Renal pelvis (tissue), 4 donors: ENCODE data around the gene CD46. TPM values are rescaled to one million over a fixed set of nuclear protein-coding genes. Genes with fewer than 3 reads are reported as not detected.

Source experiments
- DNase-seq: peaks from one replicate; pipeline ENCODE4 v3.0.0-alpha.2; 2013
- polyA plus RNA-seq, 3 donors: library from polyadenylated mRNA; unstranded; fragments of 120-200 nt; gene quantifications; one replicate each; pipeline ENCODE4 v1.2.1, GENCODE V29; 2013; ENCODE audit not compliant: insufficient read length in 3 of 3

CD46 gene
- polyA plus RNA-seq, 3 donors = 287 to 333 (median 299) TPM

- DNase-seq = no peak
Measured at GRCh38 chr1:207789386-207789785, 37.5 kb downstream of the CD46 start.

GRCh38 chr1:207789792-207790787, 38.2 kb downstream of the CD46 start:
- DNase-seq = no peak

GRCh38 chr1:207791290-207791689, 39.4 kb downstream of the CD46 start:
- DNase-seq = no peak

- no peak for DNase-seq
Measured at GRCh38 chr1:207793327-207793726, 41.5 kb downstream of the CD46 start.

DNA sequence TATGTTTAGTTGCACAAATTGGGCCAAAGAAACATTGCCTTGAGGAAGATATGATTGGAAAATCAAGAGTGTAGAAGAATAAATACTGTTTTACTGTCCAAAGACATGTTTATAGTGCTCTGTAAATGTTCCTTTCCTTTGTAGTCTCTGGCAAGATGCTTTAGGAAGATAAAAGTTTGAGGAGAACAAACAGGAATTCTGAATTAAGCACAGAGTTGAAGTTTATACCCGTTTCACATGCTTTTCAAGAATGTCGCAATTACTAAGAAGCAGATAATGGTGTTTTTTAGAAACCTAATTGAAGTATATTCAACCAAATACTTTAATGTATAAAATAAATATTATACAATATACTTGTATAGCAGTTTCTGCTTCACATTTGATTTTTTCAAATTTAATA, 43.0 kb downstream of the CD46 start:
- no peak for DNase-seq

DNA sequence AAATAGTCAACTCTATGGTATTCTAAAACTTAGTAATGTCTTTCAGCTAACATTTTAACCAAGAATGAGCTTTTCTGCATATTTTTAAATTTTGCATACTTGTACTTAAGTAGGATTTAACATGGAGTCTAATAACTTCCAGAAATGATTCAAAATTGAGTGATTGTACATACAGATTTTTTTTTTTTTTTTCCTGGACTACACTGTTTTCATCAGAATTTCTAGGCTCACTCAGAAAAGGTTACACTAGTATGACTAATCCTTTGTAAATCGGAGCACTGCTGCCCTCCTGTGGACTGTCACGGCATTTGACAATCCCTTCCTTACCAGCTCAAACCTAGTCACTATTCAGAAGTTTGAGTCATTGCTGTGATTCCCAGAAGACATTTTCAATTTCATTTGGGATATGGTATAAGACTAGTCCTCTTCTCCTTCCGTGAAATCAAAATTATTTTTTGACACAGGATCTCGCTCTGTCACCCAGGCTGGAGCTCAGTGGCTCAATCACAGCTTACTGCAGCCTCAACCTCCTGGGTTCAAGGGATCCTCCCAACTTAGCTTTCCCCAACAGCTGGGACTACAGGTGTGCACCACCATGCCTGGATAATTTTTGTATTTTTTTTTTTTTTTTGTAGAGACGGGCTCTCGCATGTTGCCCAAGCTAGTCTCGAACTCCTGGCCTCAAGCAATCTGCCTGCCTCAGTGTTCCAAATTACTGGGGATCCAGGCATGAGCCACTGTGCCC, 45.5 kb downstream of the CD46 start:
- peak; percentile 51 for DNase-seq

DNA sequence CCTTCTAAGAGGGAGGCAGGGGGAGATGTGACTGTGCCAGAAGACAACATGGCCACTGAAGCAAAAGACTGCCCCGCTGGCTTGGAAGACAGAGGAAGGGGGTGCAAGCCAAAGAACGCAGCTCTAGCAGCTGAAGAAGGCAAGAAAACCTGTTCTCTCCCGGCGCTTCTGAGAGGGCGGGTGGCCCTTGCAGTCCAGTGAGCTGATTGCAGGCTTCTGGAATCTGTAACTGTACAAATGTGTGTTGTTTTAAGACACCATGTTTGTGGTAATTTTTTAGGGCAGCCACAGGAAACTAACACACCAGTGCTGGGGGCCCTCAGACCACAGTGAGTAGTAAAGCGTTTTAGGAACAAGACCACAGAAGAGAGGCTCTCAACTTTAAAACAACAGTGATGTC, 47.0 kb downstream of the CD46 start:
- no peak for DNase-seq

DNA sequence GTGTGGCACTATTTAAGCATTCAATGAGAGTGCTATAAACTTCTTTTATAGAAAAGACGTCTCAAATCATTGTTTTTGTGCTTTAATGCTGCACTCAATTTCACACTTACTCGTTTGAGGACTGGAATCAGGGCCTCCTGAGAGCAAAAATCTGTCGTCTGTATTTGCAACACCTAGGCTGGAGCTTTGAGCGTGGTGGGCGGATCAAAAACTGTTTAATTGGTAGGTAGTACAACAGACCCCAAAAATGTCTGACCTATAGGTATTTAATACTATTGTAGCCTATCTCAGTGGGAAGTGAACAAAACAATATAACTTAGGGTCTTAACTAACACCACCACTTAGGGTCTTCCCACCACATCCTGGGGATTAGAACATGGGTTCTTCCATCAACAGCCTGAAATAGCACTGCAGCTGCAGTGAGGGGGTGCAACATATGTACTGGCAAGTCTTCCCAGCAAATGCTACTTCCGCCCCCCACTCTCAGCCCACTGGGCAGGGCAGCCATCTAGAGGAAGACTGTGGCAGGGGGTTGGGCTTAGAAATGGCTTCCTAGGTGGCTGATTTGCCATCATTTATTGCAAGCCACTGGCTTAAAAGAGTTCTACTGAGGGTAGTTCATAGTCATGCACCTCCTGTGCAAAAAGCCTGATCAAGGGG, 48.3 kb downstream of the CD46 start:
- no peak for DNase-seq

DNA sequence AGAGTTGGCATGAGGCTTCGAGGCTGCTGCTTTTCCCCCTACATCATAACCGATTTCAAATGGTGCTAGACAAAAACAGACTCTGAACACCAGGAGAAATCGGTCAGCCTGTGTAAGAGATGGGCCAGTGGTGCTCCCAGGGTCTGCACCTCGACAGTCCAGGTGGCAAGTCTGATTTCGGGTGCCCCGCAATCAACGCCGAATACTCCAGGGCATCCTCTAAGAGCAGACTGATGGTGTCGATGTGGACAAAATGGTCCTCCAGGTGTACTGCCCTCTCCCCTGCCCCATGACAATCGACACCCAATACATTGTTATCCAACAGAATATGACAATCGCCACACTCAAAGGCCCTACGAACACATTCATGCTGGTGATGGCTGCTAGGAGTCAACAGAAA, 50.0 kb downstream of the CD46 start:
- DNase-seq = no peak

DNA sequence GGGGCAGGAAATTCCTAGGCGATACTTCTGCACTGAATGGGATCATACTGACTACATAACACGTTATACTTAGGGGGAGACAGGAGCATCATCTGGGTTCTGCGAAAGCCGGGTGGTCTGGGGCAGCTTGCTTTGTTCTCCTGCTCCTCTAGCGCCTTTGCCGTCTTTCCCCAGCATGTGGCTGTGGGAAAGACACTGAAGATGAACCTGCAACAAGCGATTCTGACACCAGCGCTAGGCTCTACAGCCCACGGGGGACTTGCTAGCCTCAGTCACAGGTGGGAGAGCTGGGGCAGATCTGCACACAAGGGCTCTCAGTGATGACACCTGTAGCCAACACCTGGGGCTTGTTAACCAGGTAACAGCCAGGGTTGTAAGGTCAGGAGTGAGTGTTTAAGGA, 51.8 kb downstream of the CD46 start:
- no peak for DNase-seq

DNA sequence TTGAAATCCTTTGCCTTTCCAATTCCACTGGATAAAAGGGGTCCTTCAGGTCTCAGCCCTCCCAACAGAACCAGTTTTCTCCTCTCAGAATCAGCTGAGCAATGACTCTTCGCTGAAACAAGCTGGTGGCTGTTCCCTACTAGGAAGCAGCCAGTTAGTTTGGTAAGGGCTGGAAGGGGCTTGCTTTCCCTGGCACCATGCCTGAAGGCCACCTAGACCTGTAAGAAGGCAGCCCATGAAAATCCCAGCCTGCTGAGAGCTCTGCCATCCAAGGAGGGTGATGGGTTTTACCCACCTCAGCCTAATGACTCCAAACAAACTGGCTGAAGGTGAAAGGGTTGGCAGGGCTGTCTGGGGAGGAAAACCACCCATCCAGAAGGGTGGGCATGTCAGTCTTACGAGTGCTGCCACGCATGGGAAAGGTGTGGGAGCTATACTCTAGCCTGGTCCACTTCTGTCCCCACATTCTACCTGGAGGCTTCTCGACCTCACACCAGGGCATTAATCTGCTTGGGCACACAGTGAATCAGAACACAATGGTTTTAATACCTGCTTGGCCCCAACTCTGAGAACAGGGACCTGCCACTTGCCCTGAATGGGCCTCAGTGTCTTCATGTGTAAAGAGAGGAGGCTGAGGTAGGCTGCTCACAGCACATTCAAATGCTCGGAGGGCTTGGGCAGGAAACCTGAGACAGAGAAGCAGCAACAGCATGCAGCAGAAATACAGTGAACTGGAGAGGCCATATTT, 53.0 kb downstream of the CD46 start:
- no peak for DNase-seq

- DNase-seq = no peak
Measured at GRCh38 chr1:207805841-207806421, 54.1 kb downstream of the CD46 start.

GRCh38 chr1:207806531-207807325, 54.9 kb downstream of the CD46 start:
- DNase-seq = no peak

GRCh38 chr1:207807326-207807689, 55.5 kb downstream of the CD46 start:
- no peak for DNase-seq

- DNase-seq = no peak
Measured at GRCh38 chr1:207807690-207808321, 56.0 kb downstream of the CD46 start.

- DNase-seq = no peak
Measured at GRCh38 chr1:207808322-207808705, 56.5 kb downstream of the CD46 start.

DNA sequence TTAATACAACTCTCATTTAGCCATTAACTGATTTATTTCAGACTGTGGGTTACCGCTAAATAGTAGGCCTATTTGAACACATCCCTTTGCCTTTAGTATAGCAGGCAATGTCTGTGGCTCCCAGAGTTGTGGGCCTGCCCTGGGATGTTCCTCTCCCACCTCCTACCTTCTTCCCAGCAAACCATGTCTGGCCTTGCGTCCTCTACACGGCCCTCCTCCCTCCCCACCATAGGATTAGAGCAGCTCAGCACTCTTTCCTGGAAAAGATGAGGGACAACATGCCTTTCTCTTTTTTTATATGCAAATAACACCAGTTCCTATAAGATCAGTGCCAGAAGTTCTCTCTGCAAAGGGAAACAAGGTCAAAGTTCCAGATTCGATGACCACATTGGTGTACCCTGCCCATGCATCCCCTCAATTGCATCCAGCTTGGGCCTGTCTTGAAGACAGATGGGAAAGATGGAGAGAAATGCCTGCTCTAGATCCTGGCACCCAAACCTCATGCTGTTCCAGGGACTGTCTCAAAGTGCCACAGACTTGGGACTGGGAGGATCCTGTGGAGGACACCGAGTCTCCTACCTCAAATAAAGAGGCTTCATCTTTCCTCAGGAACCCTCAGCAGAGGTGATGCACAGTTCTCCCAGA, 57.2 kb downstream of the CD46 start:
- DNase-seq = no peak

- DNase-seq = no peak
Measured at GRCh38 chr1:207810173-207810572, 58.3 kb downstream of the CD46 start.

- no peak for DNase-seq
Measured at GRCh38 chr1:207810606-207811295, 58.9 kb downstream of the CD46 start.
